Measurements from ENCODE around the gene PSD4.

GRCh38 chr2:113200736-113201490 lies 27.1 kb downstream of the PSD4 start:
- TF ChIP-seq, protein P1, sequence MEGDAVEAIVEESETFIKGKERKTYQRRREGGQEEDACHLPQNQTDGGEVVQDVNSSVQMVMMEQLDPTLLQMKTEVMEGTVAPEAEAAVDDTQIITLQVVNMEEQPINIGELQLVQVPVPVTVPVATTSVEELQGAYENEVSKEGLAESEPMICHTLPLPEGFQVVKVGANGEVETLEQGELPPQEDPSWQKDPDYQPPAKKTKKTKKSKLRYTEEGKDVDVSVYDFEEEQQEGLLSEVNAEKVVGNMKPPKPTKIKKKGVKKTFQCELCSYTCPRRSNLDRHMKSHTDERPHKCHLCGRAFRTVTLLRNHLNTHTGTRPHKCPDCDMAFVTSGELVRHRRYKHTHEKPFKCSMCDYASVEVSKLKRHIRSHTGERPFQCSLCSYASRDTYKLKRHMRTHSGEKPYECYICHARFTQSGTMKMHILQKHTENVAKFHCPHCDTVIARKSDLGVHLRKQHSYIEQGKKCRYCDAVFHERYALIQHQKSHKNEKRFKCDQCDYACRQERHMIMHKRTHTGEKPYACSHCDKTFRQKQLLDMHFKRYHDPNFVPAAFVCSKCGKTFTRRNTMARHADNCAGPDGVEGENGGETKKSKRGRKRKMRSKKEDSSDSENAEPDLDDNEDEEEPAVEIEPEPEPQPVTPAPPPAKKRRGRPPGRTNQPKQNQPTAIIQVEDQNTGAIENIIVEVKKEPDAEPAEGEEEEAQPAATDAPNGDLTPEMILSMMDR (IDR thresholded peaks at IDR 0.05; ENCODE audit: low read length): no peak
- TF ChIP-seq EZH2phosphoT487 (IDR thresholded peaks at IDR 0.05; ENCODE audit: low read length) (no peak), EZH2 (optimal IDR thresholded peaks at IDR 0.05; ENCODE audit: low read depth, low read length) (no peak)
